ENCODE results near the gene EXT2. TPM values are rescaled to one million over a fixed set of nuclear protein-coding genes. Genes with fewer than 3 reads are reported as not detected.

The EXT2 gene
- total RNA-seq, 1 experiment from 2014 or later = 42.9 TPM

DNA sequence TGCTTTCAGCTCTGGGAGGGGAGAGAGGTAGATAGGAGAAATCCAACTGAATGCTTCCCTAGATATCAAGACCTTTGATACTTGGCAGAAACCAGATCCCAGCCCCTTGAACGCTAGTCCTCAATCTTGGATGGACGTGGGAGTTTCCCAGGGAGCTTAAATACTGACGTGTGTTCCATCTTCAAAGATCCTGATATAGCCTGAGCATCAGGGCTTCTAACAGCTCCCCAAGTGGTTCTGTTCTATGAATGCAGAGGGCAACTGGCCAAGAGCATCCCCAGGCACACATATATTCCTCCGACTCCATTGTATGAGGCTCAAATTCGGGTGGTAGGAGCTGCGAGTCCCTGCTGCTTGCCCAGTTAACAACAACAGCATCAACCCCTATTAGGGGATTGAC, 38.1 kb upstream of the EXT2 start:
- no peaks in the 10 kb centered on the region for H3K4me1 ChIP-seq (ENCODE audit: insufficient read depth, low read length)
- no peak overlapping the region for H4K8ac ChIP-seq (replicated peaks; ENCODE audit: insufficient read length, low read depth, low read length)
- H3K27ac Mint-ChIP-seq = no peak overlapping the region
- H3K23me2 ChIP-seq (ENCODE audit: insufficient read length, low read depth, low read length, poor library complexity, severe bottlenecking) = no peaks in the 10 kb centered on the region
- no peaks in the 10 kb centered on the region for H3K79me1 ChIP-seq (ENCODE audit: insufficient read depth, low read depth, low read length, poor library complexity, severe bottlenecking)
- H4K91ac ChIP-seq (ENCODE audit: insufficient read length, low read depth, low read length) = no peak overlapping the region
- no peaks in the 10 kb centered on the region for H3K9me3 Mint-ChIP-seq
- H3K23ac ChIP-seq (ENCODE audit: insufficient read length, low read depth, low read length) = no peak overlapping the region
- no peak overlapping the region; the same call in 1 of the 2 replicates for H3K14ac ChIP-seq (ENCODE audit: insufficient read depth, low read length)
- no peak overlapping the region for H3K4me2 ChIP-seq (ENCODE audit: insufficient read depth, insufficient read length, low read length)
- no peak for DNase-seq
- no peak overlapping the region for H2BK5ac ChIP-seq (ENCODE audit: insufficient read length, low read length)
- H3K56ac ChIP-seq (ENCODE audit: insufficient read length, low read depth, low read length) = no peak overlapping the region
- H3K9ac ChIP-seq (ENCODE audit: extremely low read depth, insufficient read length, low read length) = no peak overlapping the region
- no peak overlapping the region for H2BK120ac ChIP-seq (ENCODE audit: low read depth, low read length, poor library complexity, severe bottlenecking)
- H3K27me3 ChIP-seq (ENCODE audit: insufficient read depth, low read length) = no peaks in the 10 kb centered on the region
- H2AFZ ChIP-seq (ENCODE audit: low read length) = no peak overlapping the region
- peaks cover 13% of the 10 kb centered on the region for H3K27me3 Mint-ChIP-seq (ENCODE audit: low read depth)
- TF ChIP-seq, protein P1, sequence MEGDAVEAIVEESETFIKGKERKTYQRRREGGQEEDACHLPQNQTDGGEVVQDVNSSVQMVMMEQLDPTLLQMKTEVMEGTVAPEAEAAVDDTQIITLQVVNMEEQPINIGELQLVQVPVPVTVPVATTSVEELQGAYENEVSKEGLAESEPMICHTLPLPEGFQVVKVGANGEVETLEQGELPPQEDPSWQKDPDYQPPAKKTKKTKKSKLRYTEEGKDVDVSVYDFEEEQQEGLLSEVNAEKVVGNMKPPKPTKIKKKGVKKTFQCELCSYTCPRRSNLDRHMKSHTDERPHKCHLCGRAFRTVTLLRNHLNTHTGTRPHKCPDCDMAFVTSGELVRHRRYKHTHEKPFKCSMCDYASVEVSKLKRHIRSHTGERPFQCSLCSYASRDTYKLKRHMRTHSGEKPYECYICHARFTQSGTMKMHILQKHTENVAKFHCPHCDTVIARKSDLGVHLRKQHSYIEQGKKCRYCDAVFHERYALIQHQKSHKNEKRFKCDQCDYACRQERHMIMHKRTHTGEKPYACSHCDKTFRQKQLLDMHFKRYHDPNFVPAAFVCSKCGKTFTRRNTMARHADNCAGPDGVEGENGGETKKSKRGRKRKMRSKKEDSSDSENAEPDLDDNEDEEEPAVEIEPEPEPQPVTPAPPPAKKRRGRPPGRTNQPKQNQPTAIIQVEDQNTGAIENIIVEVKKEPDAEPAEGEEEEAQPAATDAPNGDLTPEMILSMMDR (conservative IDR thresholded peaks at IDR 0.05) = no peak
- no peak overlapping the region for H2AK5ac ChIP-seq (ENCODE audit: insufficient read length, low read length)
- no peaks in the 10 kb centered on the region for H3K36me3 Mint-ChIP-seq (ENCODE audit: insufficient read depth in 1 of 3, low read depth in 3 of 3)
- H3T11ph ChIP-seq (ENCODE audit: low read length) = no peak overlapping the region
- no peak overlapping the region for H4K5ac ChIP-seq (ENCODE audit: insufficient read length, low read depth, low read length)
- no peaks in the 10 kb centered on the region; a peak in 1 of 4 replicates for H3K4me1 Mint-ChIP-seq
- H3K79me2 ChIP-seq (ENCODE audit: insufficient read depth, low read length) = no peaks in the 10 kb centered on the region
- no peak overlapping the region for H2BK20ac ChIP-seq (ENCODE audit: low read depth, low read length, poor library complexity, severe bottlenecking)
- H3K4me3 Mint-ChIP-seq = no peak overlapping the region
- no peak overlapping the region for H2BK12ac ChIP-seq (ENCODE audit: insufficient read length, low read depth, low read length)
- WGBS (ENCODE audit: extremely low coverage, insufficient read length, low lambda C conversion rate) = no CpG with 5 or more reads among the region's 6 CpGs
- H4K20me1 ChIP-seq (ENCODE audit: control insufficient read depth, insufficient read depth, insufficient read length) = no peaks in the 10 kb centered on the region
- no peak overlapping the region for H3K4ac ChIP-seq (ENCODE audit: low read depth, low read length)
- no peaks in the 10 kb centered on the region for H3K9me3 ChIP-seq (ENCODE audit: control insufficient read depth, low read depth, low read length)
- no peak overlapping the region for H2BK15ac ChIP-seq (ENCODE audit: low read depth, low read length)
- H3K27ac ChIP-seq (ENCODE audit: insufficient read length, low read depth, low read length) = no peak overlapping the region
- H3K18ac ChIP-seq (ENCODE audit: insufficient read length, low read depth, low read length) = no peak overlapping the region
